Neural cell (in vitro differentiated cells): ENCODE measurements around the gene DEAF1. TPM values are rescaled to one million over a fixed set of nuclear protein-coding genes. Genes with fewer than 3 reads are reported as not detected.

Experiments used
- H2AFZ ChIP-seq: fragments of 200-600, 300-800 bp; sonication (generic), shearing (Covaris generic); 2 replicates; pipeline ENCODE4 v1.6.0; 2014; ENCODE audit warnings: low read depth, mild to moderate bottlenecking, antibody characterized with exemption, low read length, moderate library complexity
- H3F3A ChIP-seq: fragments of 200-600 bp; shearing (Covaris generic); 2 replicates; pipeline ENCODE4 v1.6.1; 2016; ENCODE audit warnings: mild to moderate bottlenecking, moderate library complexity, mixed read lengths, antibody characterized with exemption, low read length; ENCODE audit not compliant: insufficient read depth, poor library complexity, severe bottlenecking
- H3K27ac ChIP-seq: fragments of 200-600, 300-800 bp; sonication (generic), shearing (Covaris generic); 2 replicates; pipeline ENCODE4 v1.5.1; 2014; ENCODE audit warnings: mild to moderate bottlenecking, low read length, moderate library complexity
- H3K27me3 ChIP-seq: fragments of 300-800, 200-600 bp; sonication (generic), shearing (Covaris generic); 2 replicates; pipeline ENCODE4 v1.6.0; 2014; ENCODE audit warnings: mild to moderate bottlenecking, low read depth, low read length, moderate library complexity; ENCODE audit not compliant: insufficient read depth
- H3K36me3 ChIP-seq: fragments of 300-800, 200-600 bp; sonication (generic), shearing (Covaris generic); 2 replicates; pipeline ENCODE4 v1.5.1; 2014; ENCODE audit warnings: mild to moderate bottlenecking, antibody characterized with exemption, low read length, moderate library complexity; ENCODE audit not compliant: insufficient read depth
- H3K4me2 ChIP-seq: fragments of 300-800, 200-600 bp; sonication (generic), shearing (Covaris generic); 2 replicates; pipeline ENCODE4 v1.6.0; 2014; ENCODE audit warnings: mild to moderate bottlenecking, low read length
- H3K4me3 ChIP-seq: fragments of 300-800, 200-600 bp; sonication (generic), shearing (Covaris generic); 2 replicates; pipeline ENCODE4 v1.5.1; 2014; ENCODE audit warnings: mild to moderate bottlenecking, low read length, moderate library complexity
- H3K79me2 ChIP-seq: fragments of 200-600 bp; shearing (Covaris generic); replicated peaks from 2 replicates; pipeline ENCODE4 v1.6.0; 2014; ENCODE audit warnings: mild to moderate bottlenecking, low read length, moderate library complexity; ENCODE audit not compliant: insufficient read depth
- H3K9ac ChIP-seq: fragments of 300-800, 200-600 bp; sonication (generic), shearing (Covaris generic); 2 replicates; pipeline ENCODE4 v1.6.1; 2016; ENCODE audit warnings: mild to moderate bottlenecking, low read length, mixed read lengths
- H3K9me2 ChIP-seq: fragments of 200-600 bp; shearing (Covaris generic); 2 replicates; pipeline ENCODE4 v1.6.1; 2016; ENCODE audit warnings: mild to moderate bottlenecking, low read length, mixed read lengths; ENCODE audit not compliant: insufficient read depth
- H3K9me3 ChIP-seq: fragments of 200-600, 300-800 bp; sonication (generic), shearing (Covaris generic); 2 replicates; pipeline ENCODE4 v1.6.1; 2016; ENCODE audit warnings: mild to moderate bottlenecking, mixed run types, low read length, moderate library complexity, mixed read lengths
- H4K20me1 ChIP-seq: fragments of 200-600 bp; shearing (Covaris generic); 2 replicates; pipeline ENCODE4 v1.6.1; 2016; ENCODE audit warnings: mild to moderate bottlenecking, mixed run types; ENCODE audit not compliant: insufficient read depth
- EP300 ChIP-seq: fragments of 450-650 bp; conservative IDR thresholded peaks from 2 replicates; pipeline ENCODE4 v1.6.1; 2014; ENCODE audit warnings: antibody characterized with exemption, mild to moderate bottlenecking, moderate library complexity; ENCODE audit not compliant: poor library complexity, severe bottlenecking
- EZH2 ChIP-seq: fragments of 200-600, 300-800 bp; shearing (Covaris generic), sonication (generic); IDR thresholded peaks from 2 replicates; pipeline ENCODE4 v1.6.1; 2014; ENCODE audit warnings: antibody characterized with exemption, low read length, borderline replicate concordance, mild to moderate bottlenecking; ENCODE audit not compliant: insufficient read depth, poor library complexity, severe bottlenecking
- MXI1 ChIP-seq: fragments of 450-650 bp; conservative IDR thresholded peaks from 2 replicates; pipeline ENCODE4 v1.6.1; 2014; ENCODE audit warnings: antibody characterized with exemption, mild to moderate bottlenecking; ENCODE audit not compliant: poor library complexity, severe bottlenecking
- POLR2AphosphoS5 ChIP-seq: IDR thresholded peaks from 2 replicates; pipeline ENCODE4 v1.6.1; 2012
- RAD21 ChIP-seq: fragments of 450-650 bp; conservative IDR thresholded peaks from 2 replicates; pipeline ENCODE4 v1.6.1; 2014; ENCODE audit warnings: antibody characterized with exemption, mild to moderate bottlenecking, moderate library complexity
- REST ChIP-seq: IDR thresholded peaks from 2 replicates; pipeline ENCODE4 v1.6.1; 2012; ENCODE audit warnings: borderline replicate concordance
- SMC3 ChIP-seq: fragments of 450-650 bp; conservative IDR thresholded peaks from 2 replicates; pipeline ENCODE4 v1.6.1; 2014; ENCODE audit warnings: antibody characterized with exemption, mild to moderate bottlenecking, moderate library complexity; ENCODE audit not compliant: poor library complexity
- TAF1 ChIP-seq: IDR thresholded peaks from 2 replicates; pipeline ENCODE4 v1.6.1; 2012; ENCODE audit warnings: low read depth
- polyA plus RNA-seq: library from polyadenylated mRNA; depleted of rRNA; stranded (reverse); fragments of >200 nt; gene quantifications from 2 replicates; pipeline ENCODE4 v1.2.3, GENCODE V29; 2014
- TF ChIP-seq, protein P1 (sequence below): fragments of 450-650 bp; IDR thresholded peaks from 2 replicates; pipeline ENCODE4 v1.5.1; 2014; ENCODE audit warnings: antibody characterized with exemption, mild to moderate bottlenecking, moderate library complexity; ENCODE audit not compliant: poor library complexity, severe bottlenecking

The DEAF1 gene
- polyA plus RNA-seq, 1 donor from 2014 or later, result 87.6 TPM

DNA sequence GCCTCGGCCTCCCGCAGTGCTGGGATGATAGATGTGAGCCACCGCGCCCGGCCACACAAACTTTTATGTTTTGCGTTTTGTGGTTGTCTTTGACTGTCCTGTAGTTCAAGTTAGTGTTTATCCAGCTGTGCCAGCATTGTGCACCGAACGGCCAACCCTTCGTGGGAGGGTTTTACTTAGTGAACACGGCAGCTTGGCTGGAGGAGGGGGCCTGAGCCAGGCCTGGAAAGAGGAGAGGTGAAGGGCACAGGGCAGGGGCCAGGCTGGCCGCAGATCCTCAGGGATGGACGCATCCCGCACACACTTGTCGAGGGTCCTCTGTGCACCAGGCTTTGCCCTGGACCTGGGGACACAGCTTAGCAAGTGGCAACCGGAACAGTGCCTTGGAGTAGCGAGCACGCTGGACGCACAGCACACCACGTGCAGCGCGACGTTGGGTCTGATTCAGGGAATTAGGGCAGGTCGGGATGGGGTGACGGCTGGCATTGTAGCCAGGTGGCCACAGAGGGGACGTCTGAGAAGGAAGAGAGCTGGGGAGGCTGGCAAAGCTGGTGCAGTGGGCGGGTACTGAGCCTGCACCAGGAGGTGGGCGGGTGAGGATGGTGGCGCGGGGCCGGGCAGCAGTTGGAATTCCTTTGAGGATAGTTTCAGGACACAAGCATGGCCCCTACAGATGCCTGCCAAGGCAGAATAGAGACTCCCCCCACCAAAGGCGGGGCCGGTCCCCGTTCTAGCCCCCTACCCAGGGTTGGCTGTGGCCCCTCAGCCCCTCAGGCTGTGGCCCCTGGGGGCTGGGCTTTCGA, 24.4 kb upstream of the DEAF1 start:
- TF ChIP-seq EP300 (no peak), MXI1 (no peak), TAF1 (no peak), RAD21 (no peak), EZH2 (no peak), SMC3 (no peak), POLR2AphosphoS5 (no peak), REST (no peak)
- TF ChIP-seq, protein P1, sequence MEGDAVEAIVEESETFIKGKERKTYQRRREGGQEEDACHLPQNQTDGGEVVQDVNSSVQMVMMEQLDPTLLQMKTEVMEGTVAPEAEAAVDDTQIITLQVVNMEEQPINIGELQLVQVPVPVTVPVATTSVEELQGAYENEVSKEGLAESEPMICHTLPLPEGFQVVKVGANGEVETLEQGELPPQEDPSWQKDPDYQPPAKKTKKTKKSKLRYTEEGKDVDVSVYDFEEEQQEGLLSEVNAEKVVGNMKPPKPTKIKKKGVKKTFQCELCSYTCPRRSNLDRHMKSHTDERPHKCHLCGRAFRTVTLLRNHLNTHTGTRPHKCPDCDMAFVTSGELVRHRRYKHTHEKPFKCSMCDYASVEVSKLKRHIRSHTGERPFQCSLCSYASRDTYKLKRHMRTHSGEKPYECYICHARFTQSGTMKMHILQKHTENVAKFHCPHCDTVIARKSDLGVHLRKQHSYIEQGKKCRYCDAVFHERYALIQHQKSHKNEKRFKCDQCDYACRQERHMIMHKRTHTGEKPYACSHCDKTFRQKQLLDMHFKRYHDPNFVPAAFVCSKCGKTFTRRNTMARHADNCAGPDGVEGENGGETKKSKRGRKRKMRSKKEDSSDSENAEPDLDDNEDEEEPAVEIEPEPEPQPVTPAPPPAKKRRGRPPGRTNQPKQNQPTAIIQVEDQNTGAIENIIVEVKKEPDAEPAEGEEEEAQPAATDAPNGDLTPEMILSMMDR, result no peak
- Histone ChIP-seq H4K20me1 (no peaks in the 10 kb centered on the region), H3K4me3 (no peak overlapping the region), H3K9ac (no peak overlapping the region), H3K27ac (no peak overlapping the region), H3K79me2 (no peaks in the 10 kb centered on the region), H3K9me3 (no peaks in the 10 kb centered on the region), H3K9me2 (no peaks in the 10 kb centered on the region), H3K4me2 (no peak overlapping the region), H2AFZ (no peak overlapping the region), H3K27me3 (peaks cover 22% of the 10 kb centered on the region), H3F3A (no peaks in the 10 kb centered on the region), H3K36me3 (no peaks in the 10 kb centered on the region)

GRCh38 chr11:714436-714835, 19.4 kb upstream of the DEAF1 start:
- H3K36me3 ChIP-seq, result no peaks in the 10 kb centered on the region
- TF ChIP-seq, protein P1, result no peak
- H3K9me2 ChIP-seq, result no peaks in the 10 kb centered on the region
- H4K20me1 ChIP-seq, result no peaks in the 10 kb centered on the region
- H3F3A ChIP-seq, result no peaks in the 10 kb centered on the region
- H3K4me3 ChIP-seq, result no peak overlapping the region
- H3K27me3 ChIP-seq, result no peaks in the 10 kb centered on the region
- no peak overlapping the region for H3K9ac ChIP-seq
- H2AFZ ChIP-seq, result no peak overlapping the region
- H3K79me2 ChIP-seq, result no peaks in the 10 kb centered on the region
- no peak overlapping the region for H3K4me2 ChIP-seq
- H3K27ac ChIP-seq, result no peak overlapping the region
- H3K9me3 ChIP-seq, result no peaks in the 10 kb centered on the region
